K562 (cell line): ENCODE measurements around the gene SESN2. TPM values are rescaled to one million over a fixed set of nuclear protein-coding genes. Genes with fewer than 3 reads are reported as not detected.

Source experiments
- EP300 ChIP-seq: IDR thresholded peaks from 2 replicates; pipeline ENCODE4 v1.6.1; 2012; ENCODE audit warnings: low read length, improper control_type of control experiment
- MCM2 ChIP-seq: fragments of 450-650 bp; IDR thresholded peaks from 2 replicates; pipeline ENCODE4 v1.6.1; 2017; ENCODE audit warnings: low read depth, mild to moderate bottlenecking
- MTA1 ChIP-seq: fragments of 450-650 bp; IDR thresholded peaks from 2 replicates; pipeline ENCODE4 v1.6.1; 2017; ENCODE audit warnings: borderline replicate concordance
- NFXL1 ChIP-seq: fragments of 450-650 bp; formaldehyde crosslinking; IDR thresholded peaks from 2 replicates; pipeline ENCODE4 v1.4.0; 2021; ENCODE audit warnings: mild to moderate bottlenecking
- RBM17 ChIP-seq: fragments of 200-400 bp; formaldehyde crosslinking; IDR thresholded peaks from 2 replicates; pipeline ENCODE4 v1.6.1; 2017; ENCODE audit warnings: low read depth, mild to moderate bottlenecking, low read length, borderline replicate concordance
- TEAD1 ChIP-seq, 2 experiments: fragments of 450-650 bp in 1 of 2; sonication (generic) in 1 of 2; formaldehyde crosslinking; IDR thresholded peaks; 2 replicates each; pipeline versions ENCODE4 v1.4.0 to v1.8.0; 2020 to 2022; ENCODE audit warnings: mild to moderate bottlenecking in 2 of 2, missing genetic modification reagents in 1 of 2
- TEAD4 ChIP-seq, 2 experiments: sonication (generic) in 1 of 2; formaldehyde crosslinking in 1 of 2; IDR thresholded peaks; 2 replicates each; pipeline versions ENCODE4 v1.6.1 to v1.8.0; 2012 to 2022; ENCODE audit warnings: borderline replicate concordance in 1 of 2, inconsistent platforms in 1 of 2, low read length in 1 of 2, mild to moderate bottlenecking in 1 of 2, missing genetic modification reagents in 1 of 2
- TOE1 ChIP-seq, 2 experiments: fragments of 450-650 bp in 1 of 2; sonication (generic) in 1 of 2; formaldehyde crosslinking in 1 of 2; IDR thresholded peaks; 2 replicates each; pipeline versions ENCODE4 v1.7.1 to v1.8.0; 2016 to 2022; ENCODE audit warnings: borderline replicate concordance in 2 of 2, mild to moderate bottlenecking in 2 of 2, antibody characterized with exemption in 1 of 2, inconsistent platforms in 1 of 2, low read depth in 1 of 2, missing genetic modification reagents in 1 of 2, moderate library complexity in 1 of 2
- ZNF12 ChIP-seq: sonication (generic); formaldehyde crosslinking; IDR thresholded peaks from 2 replicates; pipeline ENCODE4 v1.4.0; 2020; ENCODE audit warnings: mild to moderate bottlenecking, missing genetic modification reagents
- polyA plus RNA-seq, 8 experiments: library from polyadenylated mRNA; depleted of rRNA in 4 of 8; stranded (reverse) in 5 of 8; unstranded in 3 of 8; fragments of >200 nt; fragmentation: Nextera tagmentation in 2 of 8; fragmentation: Illumina TruSeq in 1 of 8; extraction: Ambion mirVana in 2 of 8; extraction: Trizol in 1 of 8; gene quantifications; 2 replicates each; pipeline versions ENCODE4 v1.2.1 to v1.2.3, GENCODE V29; 2011 to 2014; ENCODE audit warnings: inconsistent platforms in 1 of 8, missing spikeins in 1 of 8
- total RNA-seq, 7 experiments: library from RNA; depleted of rRNA in 6 of 7; stranded (reverse); fragments of >200 nt in 6 of 7; fragmentation: Illumina TruSeq in 2 of 7; extraction: Trizol in 2 of 7; gene quantifications; 2 replicates each; pipeline versions ENCODE4 v1.2.1 to v1.2.3, GENCODE V29; 2011 to 2021; ENCODE audit warnings: low replicate concordance in 1 of 7
- TF ChIP-seq, protein P1 (sequence below), 2 experiments: fragments of 150-350 bp in 1 of 2; IDR thresholded peaks; 2 replicates each; pipeline ENCODE4 v1.6.1; 2012 to 2016; ENCODE audit warnings: low read depth in 2 of 2, low read length in 2 of 2, mild to moderate bottlenecking in 1 of 2, moderate library complexity in 1 of 2
- TF ChIP-seq, protein P2 (sequence below), 2 experiments: fragments of 450-650 bp; formaldehyde crosslinking in 1 of 2; IDR thresholded peaks; 2 replicates each; pipeline versions ENCODE4 v1.4.0 to v1.6.1; 2014 to 2020; ENCODE audit warnings: mild to moderate bottlenecking in 2 of 2, borderline replicate concordance in 1 of 2, low read depth in 1 of 2

Gene SESN2
- total and polyA plus RNA-seq, 9 of the 15 experiments (the other 6 are each of a cell fraction or from before 2014, with no cell fraction given) = 3.7 to 71.3 (median 16.8) TPM

DNA sequence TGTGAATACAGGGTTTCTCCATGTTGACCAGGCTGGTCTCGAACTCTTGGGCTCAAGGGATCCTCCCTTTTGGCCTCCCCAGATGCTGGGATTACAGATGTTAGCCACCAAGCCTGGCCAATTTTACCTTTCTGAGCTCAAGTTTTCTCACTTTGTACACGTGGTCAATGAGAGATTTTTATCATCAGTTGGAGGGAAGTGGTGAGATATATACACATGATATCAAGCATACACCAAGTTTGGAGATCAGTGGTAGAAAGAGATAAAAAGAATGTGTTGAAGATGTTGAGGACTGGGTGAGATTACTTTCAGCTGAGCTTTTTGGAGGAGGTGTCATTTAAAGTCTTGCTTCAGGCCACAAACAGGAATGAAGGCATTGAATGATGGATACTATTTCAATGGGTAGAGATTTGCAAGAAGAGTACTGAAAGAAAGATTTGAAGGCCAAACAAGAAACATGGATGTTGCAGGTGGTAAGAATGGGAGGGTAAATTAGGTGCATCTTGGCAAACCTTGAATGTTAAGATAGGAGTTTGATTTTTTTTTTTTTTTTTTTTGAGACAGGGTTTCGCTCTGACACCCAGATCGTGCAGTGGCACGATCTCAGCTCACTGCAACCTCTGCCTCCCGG, 3.0 kb upstream of the SESN2 start (continued):
- TF ChIP-seq, protein P1, sequence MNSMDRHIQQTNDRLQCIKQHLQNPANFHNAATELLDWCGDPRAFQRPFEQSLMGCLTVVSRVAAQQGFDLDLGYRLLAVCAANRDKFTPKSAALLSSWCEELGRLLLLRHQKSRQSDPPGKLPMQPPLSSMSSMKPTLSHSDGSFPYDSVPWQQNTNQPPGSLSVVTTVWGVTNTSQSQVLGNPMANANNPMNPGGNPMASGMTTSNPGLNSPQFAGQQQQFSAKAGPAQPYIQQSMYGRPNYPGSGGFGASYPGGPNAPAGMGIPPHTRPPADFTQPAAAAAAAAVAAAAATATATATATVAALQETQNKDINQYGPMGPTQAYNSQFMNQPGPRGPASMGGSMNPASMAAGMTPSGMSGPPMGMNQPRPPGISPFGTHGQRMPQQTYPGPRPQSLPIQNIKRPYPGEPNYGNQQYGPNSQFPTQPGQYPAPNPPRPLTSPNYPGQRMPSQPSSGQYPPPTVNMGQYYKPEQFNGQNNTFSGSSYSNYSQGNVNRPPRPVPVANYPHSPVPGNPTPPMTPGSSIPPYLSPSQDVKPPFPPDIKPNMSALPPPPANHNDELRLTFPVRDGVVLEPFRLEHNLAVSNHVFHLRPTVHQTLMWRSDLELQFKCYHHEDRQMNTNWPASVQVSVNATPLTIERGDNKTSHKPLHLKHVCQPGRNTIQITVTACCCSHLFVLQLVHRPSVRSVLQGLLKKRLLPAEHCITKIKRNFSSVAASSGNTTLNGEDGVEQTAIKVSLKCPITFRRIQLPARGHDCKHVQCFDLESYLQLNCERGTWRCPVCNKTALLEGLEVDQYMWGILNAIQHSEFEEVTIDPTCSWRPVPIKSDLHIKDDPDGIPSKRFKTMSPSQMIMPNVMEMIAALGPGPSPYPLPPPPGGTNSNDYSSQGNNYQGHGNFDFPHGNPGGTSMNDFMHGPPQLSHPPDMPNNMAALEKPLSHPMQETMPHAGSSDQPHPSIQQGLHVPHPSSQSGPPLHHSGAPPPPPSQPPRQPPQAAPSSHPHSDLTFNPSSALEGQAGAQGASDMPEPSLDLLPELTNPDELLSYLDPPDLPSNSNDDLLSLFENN (IDR thresholded peaks at IDR 0.05; ENCODE audit: low read depth in 2 of 2, low read length in 2 of 2) = no peak
- TF ChIP-seq ZNF12 (CRISPR knock-in tag) = 0 out of 2 replicates have a peak, but pooled peaks have one; percentile 43
- peak; percentile 87 for TF ChIP-seq TEAD4 (IDR thresholded peaks at IDR 0.05; ENCODE audit: low read length)
- no peak for TF ChIP-seq TEAD4 (CRISPR knock-in tag; IDR thresholded peaks at IDR 0.05; ENCODE audit: borderline replicate concordance)
- 0 out of 4 replicates have a peak, but pooled peaks of 1 of the 2 experiments have one; percentile 30 for TF ChIP-seq TEAD1 (CRISPR knock-in tag; IDR thresholded peaks at IDR 0.05)
- peak; percentile 64 for TF ChIP-seq EP300
- TF ChIP-seq MTA1 = peak; percentile 63; the same call in 1 of the 2 replicates
- TF ChIP-seq, protein P2, sequence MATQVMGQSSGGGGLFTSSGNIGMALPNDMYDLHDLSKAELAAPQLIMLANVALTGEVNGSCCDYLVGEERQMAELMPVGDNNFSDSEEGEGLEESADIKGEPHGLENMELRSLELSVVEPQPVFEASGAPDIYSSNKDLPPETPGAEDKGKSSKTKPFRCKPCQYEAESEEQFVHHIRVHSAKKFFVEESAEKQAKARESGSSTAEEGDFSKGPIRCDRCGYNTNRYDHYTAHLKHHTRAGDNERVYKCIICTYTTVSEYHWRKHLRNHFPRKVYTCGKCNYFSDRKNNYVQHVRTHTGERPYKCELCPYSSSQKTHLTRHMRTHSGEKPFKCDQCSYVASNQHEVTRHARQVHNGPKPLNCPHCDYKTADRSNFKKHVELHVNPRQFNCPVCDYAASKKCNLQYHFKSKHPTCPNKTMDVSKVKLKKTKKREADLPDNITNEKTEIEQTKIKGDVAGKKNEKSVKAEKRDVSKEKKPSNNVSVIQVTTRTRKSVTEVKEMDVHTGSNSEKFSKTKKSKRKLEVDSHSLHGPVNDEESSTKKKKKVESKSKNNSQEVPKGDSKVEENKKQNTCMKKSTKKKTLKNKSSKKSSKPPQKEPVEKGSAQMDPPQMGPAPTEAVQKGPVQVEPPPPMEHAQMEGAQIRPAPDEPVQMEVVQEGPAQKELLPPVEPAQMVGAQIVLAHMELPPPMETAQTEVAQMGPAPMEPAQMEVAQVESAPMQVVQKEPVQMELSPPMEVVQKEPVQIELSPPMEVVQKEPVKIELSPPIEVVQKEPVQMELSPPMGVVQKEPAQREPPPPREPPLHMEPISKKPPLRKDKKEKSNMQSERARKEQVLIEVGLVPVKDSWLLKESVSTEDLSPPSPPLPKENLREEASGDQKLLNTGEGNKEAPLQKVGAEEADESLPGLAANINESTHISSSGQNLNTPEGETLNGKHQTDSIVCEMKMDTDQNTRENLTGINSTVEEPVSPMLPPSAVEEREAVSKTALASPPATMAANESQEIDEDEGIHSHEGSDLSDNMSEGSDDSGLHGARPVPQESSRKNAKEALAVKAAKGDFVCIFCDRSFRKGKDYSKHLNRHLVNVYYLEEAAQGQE (IDR thresholded peaks at IDR 0.05; ENCODE audit: borderline replicate concordance) = peak; percentile 3; the same call in 1 of the 2 replicates
- TF ChIP-seq, protein P2 (CRISPR knock-in tag; IDR thresholded peaks at IDR 0.05; ENCODE audit: low read depth) = no peak
- TF ChIP-seq TOE1 (IDR thresholded peaks at IDR 0.05; ENCODE audit: borderline replicate concordance) = 0 out of 2 replicates have a peak, but pooled peaks have one; percentile 36
- TF ChIP-seq TOE1 (CRISPR knock-in tag; IDR thresholded peaks at IDR 0.05; ENCODE audit: borderline replicate concordance, low read depth) = 0 out of 2 replicates have a peak, but pooled peaks have one; percentile 28
- no peak for TF ChIP-seq RBM17
- TF ChIP-seq NFXL1 (CRISPR knock-in tag) = 0 out of 2 replicates have a peak, but pooled peaks have one; percentile 43
- no peak for TF ChIP-seq MCM2
